Fibroblast of villous mesenchyme (primary cell): ENCODE results near the gene COL15A1. TPM values are rescaled to one million over a fixed set of nuclear protein-coding genes. Genes with fewer than 3 reads are reported as not detected.
"Not testable (repeated sequence)": the region's sequence is repeated elsewhere in the genome, so short reads cannot be mapped to it uniquely, and the experiment has no call there.

Experiments used
- DNase-seq: peaks from one replicate; pipeline ENCODE4 v3.0.0-alpha.2; 2010; ENCODE audit warnings: low read depth
- H3K4me3 ChIP-seq: 2 replicates; pipeline ENCODE4 v1.5.1; 2011; ENCODE audit warnings: low read depth, mild to moderate bottlenecking, low read length
- CTCF ChIP-seq: IDR thresholded peaks from 2 replicates; pipeline ENCODE4 v1.5.1; 2012; ENCODE audit warnings: low read depth, mild to moderate bottlenecking, low read length; ENCODE audit not compliant: insufficient read depth
- total RNA-seq: library from RNA; depleted of rRNA; stranded (reverse); fragments of >200 nt; gene quantifications from 2 replicates; pipeline ENCODE4 v1.2.3, GENCODE V29; 2012

The COL15A1 gene
- total RNA-seq, 1 donor: 1.7 TPM

DNA sequence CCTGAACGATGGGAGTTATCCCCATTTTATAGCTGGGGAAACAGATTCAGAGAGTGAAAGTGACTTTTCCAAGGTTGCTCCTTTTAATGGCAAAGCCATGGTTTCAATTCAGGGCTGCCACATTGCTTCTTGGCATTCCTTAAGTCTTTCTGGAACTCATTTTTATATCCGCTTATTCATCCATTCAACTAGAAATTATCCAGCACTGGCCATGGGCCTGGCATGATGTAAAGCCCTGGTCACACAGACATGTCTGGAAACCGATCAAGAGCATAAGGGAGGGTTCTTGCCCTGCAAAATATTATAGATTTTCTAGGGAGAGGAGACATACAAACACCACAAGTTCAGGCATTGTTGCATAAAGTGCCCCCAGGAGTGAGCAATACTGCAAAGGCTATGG is 43.0 kb upstream of the COL15A1 start:
- DNase-seq: no peak
- no peak overlapping the region for H3K4me3 ChIP-seq
- no peak for TF ChIP-seq CTCF

DNA sequence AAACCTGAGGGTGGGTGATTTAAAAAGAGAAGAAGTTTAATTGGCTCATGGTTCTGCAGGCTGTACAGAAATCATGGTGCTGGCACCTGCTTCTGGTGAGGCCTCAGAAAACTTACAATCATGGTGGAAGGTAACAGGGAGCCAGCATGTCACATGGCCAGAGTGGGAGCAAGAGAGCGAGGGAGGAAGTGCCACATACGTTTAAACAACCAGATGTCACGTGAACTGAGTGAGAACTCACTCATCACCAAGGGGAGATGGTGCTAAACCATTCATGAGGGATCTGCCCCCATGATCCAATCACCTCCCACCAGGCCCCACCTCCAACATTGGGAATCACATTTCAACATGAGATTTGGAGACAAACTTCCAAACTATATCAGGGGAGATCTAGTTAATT is 41.9 kb upstream of the COL15A1 start:
- DNase-seq, H3K4me3 ChIP-seq: not testable (repeated sequence)

DNA sequence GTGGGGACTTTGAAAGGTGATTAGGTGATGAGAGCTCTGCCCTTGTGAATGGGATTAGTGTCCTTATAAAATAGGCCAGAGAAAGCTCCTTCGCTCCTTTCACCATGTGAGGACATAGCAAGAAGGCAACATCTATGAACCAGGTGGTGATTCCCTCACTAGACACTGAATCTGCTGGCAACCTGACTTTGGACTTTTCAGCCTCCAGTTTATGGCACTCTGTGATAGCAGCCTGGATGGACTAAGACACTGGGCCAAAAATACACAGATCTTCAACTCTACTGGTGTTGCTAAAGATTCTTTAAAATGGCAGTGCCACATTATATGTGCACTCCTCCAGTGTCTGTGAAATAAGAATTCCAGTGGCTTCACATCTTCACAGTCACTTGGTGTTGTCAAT is 41.2 kb upstream of the COL15A1 start:
- no peak for TF ChIP-seq CTCF
- H3K4me3 ChIP-seq: no peak overlapping the region
- no peak for DNase-seq

GRCh38 chr9:98902925-98903324 is 40.8 kb upstream of the COL15A1 start:
- no peak for DNase-seq
- TF ChIP-seq CTCF: no peak
- H3K4me3 ChIP-seq: no peak overlapping the region

DNA sequence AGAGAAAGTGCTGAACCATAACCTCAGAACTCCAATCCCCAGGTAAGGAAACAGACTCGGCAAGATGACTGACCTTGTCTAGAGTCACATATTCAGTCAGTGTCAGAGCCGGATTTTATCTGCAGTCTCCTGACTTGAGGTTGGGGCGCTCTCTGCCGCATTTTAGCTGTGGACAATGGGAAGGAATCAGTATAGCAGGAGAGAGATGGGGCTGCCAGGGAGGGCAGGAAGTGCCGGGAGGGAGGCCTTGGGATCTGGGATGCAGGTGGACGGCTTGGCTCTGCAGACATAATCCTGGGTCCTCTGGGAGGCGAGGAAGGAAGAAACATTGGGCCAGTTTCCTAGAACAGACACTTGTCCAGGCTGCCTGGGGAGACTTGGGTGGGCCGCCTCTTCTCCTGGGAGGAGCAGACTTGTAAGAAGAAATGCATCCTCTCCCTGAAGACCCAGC is 39.7 kb upstream of the COL15A1 start:
- no peak overlapping the region for H3K4me3 ChIP-seq
- no peak for DNase-seq
- TF ChIP-seq CTCF: no peak

DNA sequence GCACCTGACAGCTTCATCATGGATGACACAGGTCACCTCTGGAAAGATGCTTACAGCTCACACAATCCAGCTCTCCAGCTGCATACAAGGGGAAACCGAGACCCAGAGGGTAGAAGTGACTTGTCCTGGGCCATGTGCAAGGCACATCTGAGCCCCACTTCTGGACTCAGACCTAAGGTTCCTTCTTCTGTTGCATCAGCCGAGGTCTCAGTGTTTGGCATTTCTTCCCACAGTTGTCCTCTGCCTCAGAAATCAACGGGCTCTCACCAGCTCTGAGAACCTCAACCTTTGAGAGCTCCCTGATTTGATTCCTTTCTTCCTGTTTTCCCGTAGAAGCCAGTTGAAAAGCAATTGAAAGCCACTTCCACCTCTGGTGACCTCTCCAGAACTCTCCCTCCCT is 38.7 kb upstream of the COL15A1 start:
- TF ChIP-seq CTCF: no peak
- H3K4me3 ChIP-seq: no peak overlapping the region
- no peak for DNase-seq

GRCh38 chr9:98906273-98907040 is 37.2 kb upstream of the COL15A1 start:
- DNase-seq: peak; percentile 86
- TF ChIP-seq CTCF: no peak

More at GRCh38 chr9:98906273-98907040, 37.2 kb upstream of the COL15A1 start:
- no peak overlapping the region for H3K4me3 ChIP-seq
